HepG2 (cell line): ENCODE results near the gene CD19. TPM values are rescaled to one million over a fixed set of nuclear protein-coding genes. Genes with fewer than 3 reads are reported as not detected.

Experiments
- BCL6 ChIP-seq: IDR thresholded peaks from 2 replicates; pipeline ENCODE4 v1.6.1; 2016; ENCODE audit warnings: missing genetic modification reagents, missing compliant biosample characterization
- CENPT ChIP-seq: sonication (generic); formaldehyde crosslinking; IDR thresholded peaks from 2 replicates; pipeline ENCODE4 v1.8.0; 2022; ENCODE audit warnings: low read depth, mild to moderate bottlenecking, moderate library complexity, missing genetic modification reagents
- DNMT1 ChIP-seq: sonication (generic); formaldehyde crosslinking; IDR thresholded peaks from 2 replicates; pipeline ENCODE4 v1.5.1; 2020; ENCODE audit warnings: mild to moderate bottlenecking, missing genetic modification reagents
- E2F5 ChIP-seq: sonication (generic); formaldehyde crosslinking; conservative IDR thresholded peaks from 2 replicates; pipeline ENCODE4 v1.4.0; 2020; ENCODE audit warnings: missing genetic modification reagents
- GPBP1L1 ChIP-seq: sonication (generic); formaldehyde crosslinking; IDR thresholded peaks from 2 replicates; pipeline ENCODE4 v1.5.0; 2020; ENCODE audit warnings: mild to moderate bottlenecking, missing genetic modification reagents
- HOXA3 ChIP-seq: sonication (generic); formaldehyde crosslinking; IDR thresholded peaks from 2 replicates; pipeline ENCODE4 v1.5.0; 2020; ENCODE audit warnings: missing genetic modification reagents
- ISL2 ChIP-seq: sonication (generic); formaldehyde crosslinking; IDR thresholded peaks from 2 replicates; pipeline ENCODE4 v1.5.0; 2020; ENCODE audit warnings: missing genetic modification reagents
- LBX2 ChIP-seq: sonication (generic); formaldehyde crosslinking; IDR thresholded peaks from 2 replicates; pipeline ENCODE4 v1.5.0; 2020; ENCODE audit warnings: missing genetic modification reagents, mild to moderate bottlenecking, borderline replicate concordance
- MEIS2 ChIP-seq: sonication (generic); formaldehyde crosslinking; IDR thresholded peaks from 2 replicates; pipeline ENCODE4 v1.9.0; 2021; ENCODE audit warnings: mild to moderate bottlenecking, missing genetic modification reagents
- MYC ChIP-seq: sonication (generic); formaldehyde crosslinking; IDR thresholded peaks from 2 replicates; pipeline ENCODE4 v1.9.0; 2021; ENCODE audit warnings: missing genetic modification reagents, borderline replicate concordance
- NFIC ChIP-seq: IDR thresholded peaks from 2 replicates; pipeline ENCODE4 v1.6.1; 2012; ENCODE audit warnings: mild to moderate bottlenecking, low read length, inconsistent platforms
- RBM39 ChIP-seq: fragments of 200-400 bp; formaldehyde crosslinking; IDR thresholded peaks from one replicate; pipeline ENCODE4 v1.6.1; 2018; ENCODE audit warnings: antibody characterized with exemption, mild to moderate bottlenecking, low read depth, low read length; ENCODE audit not compliant: poor library complexity, severe bottlenecking
- SOX13 ChIP-seq, 3 experiments: fragments of 450-650 bp in 1 of 3; sonication (generic) in 1 of 3; formaldehyde crosslinking in 1 of 3; IDR thresholded peaks in 2 of 3; conservative IDR thresholded peaks in 1 of 3; 2 replicates each; pipeline versions ENCODE4 v1.5.0 to v1.6.1; 2016 to 2020; ENCODE audit warnings: antibody characterized with exemption in 1 of 3, mild to moderate bottlenecking in 1 of 3, missing compliant biosample characterization in 1 of 3, missing genetic modification reagents in 1 of 3, moderate library complexity in 1 of 3
- TOPORS ChIP-seq: sonication (generic); formaldehyde crosslinking; IDR thresholded peaks from 2 replicates; pipeline ENCODE4 v1.8.0; 2023; ENCODE audit warnings: mild to moderate bottlenecking, missing genetic modification reagents
- ZBTB42 ChIP-seq: sonication (generic); formaldehyde crosslinking; IDR thresholded peaks from 2 replicates; pipeline ENCODE4 v1.5.0; 2020; ENCODE audit warnings: mild to moderate bottlenecking, missing genetic modification reagents
- ZBTB49 ChIP-seq: sonication (generic); formaldehyde crosslinking; IDR thresholded peaks from 2 replicates; pipeline ENCODE4 v1.4.0; 2020; ENCODE audit warnings: missing genetic modification reagents, borderline replicate concordance
- ZFP36L1 ChIP-seq: sonication (generic); formaldehyde crosslinking; IDR thresholded peaks from 2 replicates; pipeline ENCODE4 v1.8.0; 2022; ENCODE audit warnings: mild to moderate bottlenecking, missing genetic modification reagents, moderate library complexity
- ZNF253 ChIP-seq: sonication (generic); formaldehyde crosslinking; IDR thresholded peaks from 2 replicates; pipeline ENCODE4 v1.8.0; 2022; ENCODE audit warnings: mild to moderate bottlenecking, missing genetic modification reagents, borderline replicate concordance
- ZNF530 ChIP-seq: sonication (generic); formaldehyde crosslinking; IDR thresholded peaks from 2 replicates; pipeline ENCODE4 v1.5.0; 2020; ENCODE audit warnings: low read depth, mild to moderate bottlenecking, missing genetic modification reagents
- ZNF549 ChIP-seq: sonication (generic); formaldehyde crosslinking; IDR thresholded peaks from 2 replicates; pipeline ENCODE4 v1.5.0; 2020; ENCODE audit warnings: missing genetic modification reagents
- ZNF564 ChIP-seq: sonication (generic); formaldehyde crosslinking; IDR thresholded peaks from 2 replicates; pipeline ENCODE4 v1.8.1; 2023; ENCODE audit warnings: mild to moderate bottlenecking, missing genetic modification reagents
- ZNF691 ChIP-seq: sonication (generic); formaldehyde crosslinking; IDR thresholded peaks from 2 replicates; pipeline ENCODE4 v1.4.0; 2020; ENCODE audit warnings: missing genetic modification reagents, low read depth, mild to moderate bottlenecking, borderline replicate concordance
- ZZZ3 ChIP-seq: sonication (generic); formaldehyde crosslinking; IDR thresholded peaks from 2 replicates; pipeline ENCODE4 v1.4.0; 2020; ENCODE audit warnings: missing genetic modification reagents, mild to moderate bottlenecking, borderline replicate concordance
- polyA plus RNA-seq, 8 experiments: library from polyadenylated mRNA; depleted of rRNA in 3 of 8; stranded (reverse) in 7 of 8; unstranded in 1 of 8; fragments of >200 nt; fragmentation: Illumina TruSeq in 4 of 8; extraction: Trizol in 4 of 8; gene quantifications; 2 replicates each; pipeline versions ENCODE4 v1.2.1 to v1.2.3, GENCODE V29; 2011 to 2016; ENCODE audit warnings: low read depth in 4 of 8, missing spikeins in 1 of 8, mixed read lengths in 1 of 8; ENCODE audit not compliant: insufficient read depth in 1 of 8
- total RNA-seq, 5 experiments: library from RNA; depleted of rRNA; stranded (reverse); fragments of >200 nt; fragmentation: Illumina TruSeq; extraction: Trizol; gene quantifications; 2 replicates each; pipeline ENCODE4 v1.2.3, GENCODE V29; 2016; ENCODE audit warnings: low read depth in 1 of 5

The CD19 gene
- total and polyA plus RNA-seq, 2 of the 13 experiments (the other 11 are each of a cell fraction or from before 2014, with no cell fraction given) = 0.55 to 1.1 TPM

GRCh38 chr16:28974437-28975157, 42.8 kb downstream of the CD19 start, which contains the start of gene SPNS1 (continued):
- TF ChIP-seq DNMT1 = peak; percentile 21; the same call in 1 of the 2 replicates
- TF ChIP-seq E2F5 (CRISPR knock-in tag) = peak; percentile 59
- TF ChIP-seq TOPORS (CRISPR knock-in tag) = no peak
- TF ChIP-seq ZFP36L1 (CRISPR knock-in tag) = peak; percentile 96
- TF ChIP-seq CENPT = peak; percentile 70; the same call in 1 of the 2 replicates
- TF ChIP-seq ZNF253 (CRISPR knock-in tag) = peak; percentile 85
- TF ChIP-seq LBX2 = no peak; the same call in 1 of the 2 replicates
- TF ChIP-seq ZNF564 (CRISPR knock-in tag) = peak; percentile 73
- 0 out of 2 replicates have a peak, but pooled peaks have one; percentile 55 for TF ChIP-seq ZNF549
- TF ChIP-seq HOXA3 (CRISPR knock-in tag) = peak; percentile 97
- no peak for TF ChIP-seq RBM39
- peak; percentile 75; the same call in 1 of the 2 replicates for TF ChIP-seq ZNF691 (CRISPR knock-in tag)
- TF ChIP-seq SOX13 (IDR thresholded peaks at IDR 0.05) = no peak
- TF ChIP-seq SOX13 (CRISPR knock-in tag; conservative IDR thresholded peaks at IDR 0.05 in 1 of 2, IDR thresholded peaks at IDR 0.05 in 1 of 2) = peak in 1 of 2 experiments; percentile 63; a peak in 2 of 4 replicates
- TF ChIP-seq ZNF530 (CRISPR knock-in tag) = no peak
- peak; percentile 66 for TF ChIP-seq BCL6 (CRISPR knock-in tag)
- peak; percentile 15; the same call in 1 of the 2 replicates for TF ChIP-seq ZBTB42 (CRISPR knock-in tag)
- TF ChIP-seq MEIS2 (CRISPR knock-in tag) = peak; percentile 88
- TF ChIP-seq MYC (CRISPR knock-in tag) = peak; percentile 93
- peak; percentile 99 for TF ChIP-seq ZZZ3 (CRISPR knock-in tag)
- peak; percentile 93 for TF ChIP-seq ISL2 (CRISPR knock-in tag)
- TF ChIP-seq GPBP1L1 (CRISPR knock-in tag) = no peak
- peak; percentile 84; the same call in 1 of the 2 replicates for TF ChIP-seq NFIC
- no peak for TF ChIP-seq ZBTB49 (CRISPR knock-in tag)
